ENCODE measurements around the gene CDCA3.
"Not testable (repeated sequence)": the region's sequence is repeated elsewhere in the genome, so short reads cannot be mapped to it uniquely, and the experiment has no call there.

The CDCA3 gene
- 0.25 to 1.7 (median 1.0) reads per million in 3 experiments for total RNA-seq

DNA sequence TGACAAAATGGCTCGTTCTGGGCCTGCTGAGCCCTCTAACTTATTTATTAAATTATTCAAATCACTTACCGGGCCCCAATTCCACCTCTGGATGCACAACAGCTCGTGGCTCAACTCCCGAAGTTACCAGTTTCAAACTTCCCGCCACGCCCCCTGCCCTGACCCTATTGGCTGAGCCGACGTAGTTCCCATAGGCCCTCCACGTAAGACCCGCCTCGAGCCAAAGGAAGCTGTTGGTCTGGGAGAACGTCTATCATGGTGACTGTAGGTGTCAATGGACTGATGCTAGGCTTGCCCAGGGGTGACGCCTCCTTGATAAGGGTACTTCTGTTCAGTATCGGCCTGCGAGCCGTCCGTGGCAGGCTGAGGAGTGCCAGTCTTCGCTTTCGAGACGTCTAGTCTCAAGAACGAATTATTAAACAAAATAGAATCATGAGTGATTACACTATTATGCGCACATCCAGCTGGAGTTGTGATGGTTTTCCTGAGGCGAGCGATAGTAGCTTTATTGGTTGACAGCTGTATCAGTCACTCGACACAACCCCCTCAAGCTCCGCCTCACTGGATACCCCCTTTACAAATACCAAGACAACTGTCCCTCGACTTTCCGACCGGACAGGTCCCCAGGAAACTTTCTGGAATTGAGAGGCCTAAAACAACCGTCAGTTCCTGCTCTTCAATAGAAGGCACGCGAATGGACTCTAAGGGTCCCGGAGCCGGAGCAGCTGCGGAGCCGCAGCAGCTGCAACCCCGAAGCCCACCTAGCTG is at the start of gene CDCA3:
TSS of gene CDCA3 (minus strand) at position 134 of the 768 bp plus-strand sequence. CDS start 334 bp downstream, outside the sequence.
- peak; percentile 92 for DNase-seq

- DNase-seq = no peak
Observed at GRCh38 chr12:6899837-6900519, 48.9 kb upstream of the CDCA3 start.

GRCh38 chr12:6899427-6899826 is 48.3 kb upstream of the CDCA3 start:
- no peak for DNase-seq

GRCh38 chr12:6896846-6897435 is 45.9 kb upstream of the CDCA3 start:
- DNase-seq = no peak

GRCh38 chr12:6894321-6894720 is 43.2 kb upstream of the CDCA3 start:
- DNase-seq = no peak

DNA sequence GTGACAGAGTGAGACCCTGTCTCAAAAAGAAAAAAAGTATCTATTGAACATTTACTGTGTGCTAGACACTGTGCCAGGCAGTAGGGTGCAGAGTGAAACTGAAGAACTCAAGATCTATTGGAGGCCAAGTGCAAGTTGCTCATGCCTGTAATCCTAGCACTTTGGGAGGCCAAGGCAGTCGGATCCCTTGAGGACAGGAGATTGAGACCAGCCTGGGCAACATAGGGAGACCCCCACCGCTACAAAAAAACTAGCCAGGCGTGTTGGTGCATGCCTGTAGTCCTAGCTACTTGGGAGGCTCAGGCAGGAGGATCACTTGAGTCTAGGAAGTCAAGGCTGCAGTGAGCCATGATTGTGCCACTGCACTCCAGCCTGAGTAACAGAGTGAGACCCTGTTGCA is 41.6 kb upstream of the CDCA3 start:
- not testable (repeated sequence) for DNase-seq

GRCh38 chr12:6891646-6892001 is 40.5 kb upstream of the CDCA3 start:
- no peak for DNase-seq

DNA sequence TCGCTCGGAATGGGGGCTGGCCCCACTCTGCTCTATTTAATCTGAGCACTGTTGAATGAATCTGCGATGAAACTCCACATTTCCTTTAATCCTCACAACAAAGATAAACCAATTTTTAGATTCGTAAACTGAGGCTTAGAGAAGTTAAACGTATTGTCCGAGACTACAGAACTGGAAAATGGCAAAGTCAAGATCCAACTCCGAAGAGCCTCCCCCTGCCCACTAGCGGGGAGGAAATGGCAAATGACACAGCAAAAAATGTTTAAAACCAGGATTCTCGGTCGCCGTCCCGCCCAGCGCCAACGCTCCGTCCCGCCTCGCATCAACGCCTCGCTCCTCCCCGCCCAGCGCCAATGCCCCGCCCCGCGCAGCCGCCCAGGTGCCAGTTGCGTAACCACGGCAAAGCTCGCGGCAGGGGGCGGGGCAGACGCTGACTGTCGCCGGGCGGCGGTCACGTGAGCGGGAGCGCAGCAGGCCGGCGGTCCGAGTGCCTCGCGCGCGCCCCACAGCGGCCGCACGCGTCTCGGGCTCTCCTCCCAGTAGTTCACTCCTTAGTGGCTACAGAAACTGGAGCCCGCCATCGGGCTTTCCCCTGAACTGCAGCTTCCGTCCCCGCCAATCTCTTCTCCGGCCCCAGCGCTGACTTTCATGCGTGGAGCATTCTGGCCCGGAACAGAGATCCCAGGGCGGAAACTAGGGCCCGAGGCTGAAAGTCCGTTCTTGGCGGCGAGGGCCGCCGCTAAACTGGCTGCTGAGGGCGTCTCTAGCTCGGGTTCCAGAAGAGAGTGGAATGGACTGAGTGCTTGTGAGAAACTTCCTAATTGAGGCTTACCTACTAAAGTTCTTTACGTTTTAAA is 39.9 kb upstream of the CDCA3 start:
- DNase-seq = peak; percentile 98

DNA sequence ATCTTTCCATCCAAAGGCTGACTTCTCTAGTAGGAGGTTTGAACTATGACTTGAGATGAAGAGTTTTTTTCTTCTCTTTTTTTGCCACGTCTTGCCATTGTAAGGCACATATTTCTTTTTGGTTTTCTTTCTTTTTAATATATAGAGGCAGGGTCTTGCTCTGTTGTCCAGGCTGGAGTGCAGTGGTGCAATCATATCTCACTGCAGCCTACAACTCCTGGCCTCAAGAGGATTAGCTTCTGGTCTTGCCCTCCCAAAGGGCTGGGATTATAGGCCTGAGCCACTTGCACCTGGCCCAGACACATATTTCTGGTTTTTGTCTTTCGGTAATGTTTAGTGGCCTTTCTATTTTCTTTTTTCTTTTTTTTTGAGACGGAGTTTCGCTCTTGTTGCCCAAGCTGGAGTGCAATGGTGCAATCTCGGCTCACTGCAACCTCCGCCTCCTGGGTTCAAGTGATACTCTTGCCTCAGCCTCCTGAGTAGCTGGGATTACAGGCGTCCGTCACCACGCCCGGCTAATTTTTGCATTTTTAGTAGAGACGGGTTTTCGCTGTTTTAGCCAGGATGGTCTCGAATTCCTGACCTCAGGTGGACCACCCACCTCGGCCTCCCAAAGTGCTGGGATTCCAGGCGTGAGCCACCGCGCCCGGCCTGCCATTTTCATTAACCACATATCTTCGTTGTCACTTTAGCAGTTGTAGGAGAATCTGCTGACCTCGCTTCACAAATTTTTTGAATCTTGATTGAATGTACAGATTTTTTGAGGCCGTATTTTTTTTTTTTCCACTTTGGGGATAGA is 38.9 kb upstream of the CDCA3 start:
- not testable (repeated sequence) for DNase-seq

- not testable (repeated sequence) for DNase-seq
Observed at GRCh38 chr12:6888794-6889193, 37.7 kb upstream of the CDCA3 start.

DNA sequence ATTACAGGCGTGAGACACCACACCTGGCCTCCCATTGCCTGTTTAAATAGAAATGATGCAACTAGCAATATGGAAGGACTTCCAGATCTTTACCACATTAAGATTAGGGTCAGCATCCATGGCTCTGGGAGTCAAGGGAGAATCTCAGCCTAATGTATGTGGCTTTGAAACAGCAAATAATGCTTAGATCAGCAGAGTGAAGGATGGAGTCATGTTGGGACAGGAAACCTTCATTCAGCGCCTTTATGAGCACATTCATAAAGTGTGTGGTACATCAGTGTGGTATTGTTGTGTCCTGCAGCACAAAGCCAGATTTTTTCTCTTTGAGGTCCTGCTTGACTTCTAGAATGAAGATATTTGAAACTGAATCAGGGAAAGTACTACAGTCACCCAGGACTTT is 37.3 kb upstream of the CDCA3 start:
- no peak for DNase-seq

DNA sequence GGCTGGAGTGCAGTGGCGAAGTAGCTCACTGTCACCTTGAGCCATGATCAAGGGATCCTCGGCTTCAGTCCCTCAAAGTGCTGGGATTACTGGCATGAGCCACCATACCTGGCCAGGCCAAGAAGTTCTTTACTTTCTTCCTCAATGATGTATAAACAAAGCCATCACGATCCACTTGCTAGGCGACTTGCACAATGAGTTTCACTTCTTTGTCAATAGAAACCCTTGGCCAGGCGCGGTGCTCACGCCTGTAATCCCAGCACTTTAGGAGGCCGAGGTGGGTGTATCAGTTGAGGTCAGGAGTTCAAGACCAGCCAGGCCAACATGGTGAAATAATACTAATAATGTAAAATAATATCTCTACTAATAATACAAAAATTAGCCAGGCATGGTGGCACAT is 36.4 kb upstream of the CDCA3 start:
- DNase-seq = no peak

DNA sequence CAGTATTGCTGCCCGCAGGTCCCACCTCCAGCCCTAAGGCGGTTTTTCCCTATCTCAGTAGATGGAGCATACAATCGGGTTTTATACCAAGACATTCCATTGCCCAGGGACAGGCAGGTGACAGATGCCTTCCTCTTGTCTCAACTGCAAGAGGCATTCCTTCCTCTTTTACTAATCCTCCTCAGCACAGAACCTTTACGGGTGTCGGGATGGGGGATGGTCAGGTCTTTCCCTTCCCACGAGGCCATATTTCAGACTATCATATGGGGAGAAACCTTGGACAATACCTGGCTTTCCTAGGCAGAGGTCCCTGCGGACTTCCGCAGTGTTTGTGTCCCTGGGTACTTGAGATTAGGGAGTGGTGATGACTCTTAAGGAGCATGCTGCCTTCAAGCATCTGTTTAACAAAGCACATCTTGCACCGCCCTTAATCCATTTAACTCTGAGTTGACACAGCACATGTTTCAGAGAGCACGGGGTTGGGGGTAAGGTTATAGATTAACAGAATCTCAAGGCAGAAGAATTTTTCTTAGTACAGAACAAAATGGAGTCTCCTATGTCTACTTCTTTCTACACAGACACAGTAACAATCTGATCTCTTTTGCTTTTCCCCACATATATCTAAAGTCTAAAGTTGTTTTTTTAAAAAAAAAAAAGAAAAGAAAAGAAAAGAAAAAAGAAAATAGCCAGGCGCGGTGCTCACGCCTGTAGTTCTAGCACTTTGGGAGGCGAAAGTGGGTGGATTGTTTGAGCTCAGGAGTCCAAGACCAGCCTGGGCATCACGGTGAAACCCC is 35.3 kb upstream of the CDCA3 start:
- DNase-seq = not testable (repeated sequence)

DNA sequence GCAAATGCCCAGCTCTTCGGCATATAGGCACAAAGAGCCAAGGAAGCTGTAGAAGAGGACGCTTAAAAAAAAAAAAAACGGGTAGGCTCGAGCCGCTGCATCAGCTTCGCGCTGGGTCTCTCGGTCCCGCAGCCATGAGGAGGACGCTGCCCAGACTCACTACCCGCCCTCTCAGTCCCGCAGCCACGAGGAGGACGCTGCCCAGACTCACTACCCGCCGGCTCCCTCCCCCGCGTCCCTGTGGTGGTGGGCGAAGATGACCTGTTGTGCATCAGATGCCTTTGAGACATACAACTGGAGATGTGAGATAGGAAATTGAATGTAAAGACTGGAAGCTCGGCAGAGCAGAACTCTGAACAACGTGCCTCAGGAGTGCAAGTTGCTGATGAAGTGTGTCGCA is 33.5 kb upstream of the CDCA3 start:
- DNase-seq = no peak

DNA sequence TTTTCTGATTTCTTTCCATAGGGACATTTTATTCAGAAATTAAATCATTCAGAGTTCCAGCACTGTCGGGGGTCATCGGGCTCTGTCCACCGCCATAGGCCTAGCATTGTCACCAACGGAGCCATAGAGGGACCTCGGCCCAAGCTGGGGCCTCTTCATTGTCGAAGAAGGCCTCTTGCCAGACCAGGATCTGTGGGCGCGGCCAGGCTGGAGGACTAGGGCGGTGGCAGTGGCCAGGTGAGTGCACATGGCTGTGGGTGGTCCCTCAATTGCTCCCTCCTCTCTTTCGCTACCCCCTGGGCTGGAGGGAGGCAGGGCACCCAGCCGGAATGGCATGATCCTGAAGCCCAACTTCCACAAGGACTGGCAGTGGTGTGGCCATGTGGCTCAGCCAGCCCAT is 32.6 kb upstream of the CDCA3 start:
- DNase-seq = no peak

DNA sequence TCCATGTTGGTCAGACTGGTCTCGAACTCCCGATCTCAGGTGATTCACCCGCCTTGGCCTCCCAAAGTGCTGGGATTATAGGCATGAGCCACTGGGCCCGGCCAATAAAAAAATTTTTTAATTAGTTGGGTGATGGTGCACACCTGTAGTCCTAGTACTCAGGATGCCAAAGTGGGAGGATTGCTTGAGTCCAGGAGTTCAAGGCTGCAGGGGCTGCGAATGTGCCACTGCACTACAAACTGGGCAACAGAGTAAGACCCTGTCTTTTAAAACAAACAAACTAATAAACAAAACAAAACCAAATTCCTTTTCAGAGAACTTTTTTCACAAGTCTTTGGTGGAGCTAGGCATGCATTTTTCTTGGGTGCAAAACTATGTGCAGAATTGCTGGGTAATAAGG is 32.2 kb upstream of the CDCA3 start:
- DNase-seq = no peak

- DNase-seq = not testable (repeated sequence)
Observed at GRCh38 chr12:6879824-6880223, 28.7 kb upstream of the CDCA3 start.

DNA sequence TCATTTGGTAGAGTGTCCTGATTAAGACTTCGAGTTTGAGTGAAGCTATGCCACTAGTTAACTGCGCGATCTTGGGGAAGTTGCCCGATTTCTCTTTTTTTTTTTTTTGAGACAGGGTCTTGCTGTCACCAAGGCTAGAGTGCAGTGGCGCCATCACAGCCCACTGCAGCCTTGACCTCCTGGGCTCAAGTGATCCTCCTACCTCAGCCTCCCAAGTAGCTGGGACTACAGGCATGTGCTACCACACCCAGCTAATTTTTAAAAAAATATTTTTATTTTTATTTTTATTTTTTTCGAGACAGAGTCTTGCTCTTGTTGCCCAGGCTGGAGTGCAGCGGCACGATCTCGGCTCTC is 22.9 kb upstream of the CDCA3 start:
- not testable (repeated sequence) for DNase-seq

DNA sequence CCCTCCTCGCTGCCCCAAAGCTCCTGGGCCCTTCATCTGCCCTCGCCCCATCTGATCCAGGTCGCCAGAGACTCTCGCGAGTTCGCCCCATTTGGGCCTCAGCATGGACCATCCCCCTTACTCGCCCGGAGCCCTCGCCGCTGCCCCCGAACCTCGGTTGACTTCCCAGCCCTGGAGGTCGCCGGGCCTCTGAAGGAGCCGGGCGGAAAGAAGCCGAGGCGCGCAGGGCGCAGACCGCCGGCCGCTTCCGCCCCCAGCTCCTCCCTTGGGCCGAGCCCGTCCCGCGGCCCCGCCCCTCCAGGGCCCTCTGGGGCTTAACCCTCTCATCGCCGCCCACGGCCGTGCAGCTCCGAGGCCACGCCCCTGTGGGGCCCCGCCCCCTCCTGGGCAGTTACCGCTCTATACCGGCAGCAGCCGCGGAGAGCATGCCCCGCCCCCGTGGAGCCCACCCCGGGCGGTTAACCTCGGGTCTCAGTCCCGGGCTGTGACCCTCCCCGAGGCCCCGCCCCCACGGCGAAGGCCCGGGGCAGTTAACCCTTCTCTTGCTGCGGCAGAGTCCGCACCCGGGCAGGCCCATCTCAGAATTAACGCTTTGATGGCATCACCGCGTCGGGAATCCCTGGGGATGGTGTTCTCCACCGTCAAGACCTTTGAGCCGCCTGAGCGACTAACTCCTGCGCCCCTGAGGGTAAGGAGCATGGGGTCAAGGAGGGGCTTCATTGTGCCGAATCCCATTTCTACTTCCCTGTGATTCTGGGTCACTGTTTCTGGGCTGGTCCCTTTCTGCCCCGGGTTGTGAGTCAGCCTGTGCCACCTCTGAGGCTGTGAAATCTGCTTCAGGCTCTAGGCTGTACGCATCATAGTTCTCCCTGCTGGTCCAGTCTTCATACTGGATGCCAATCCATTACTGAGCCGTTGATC is 22.3 kb upstream of the CDCA3 start, which contains the start of gene SPSB2:
TSS of gene SPSB2 (minus strand) at position 210 of the 921 bp plus-strand sequence. CDS start 402 bp downstream, outside the sequence.
- DNase-seq = peak; percentile 97
